Body of pancreas (tissue), 4 donors: ENCODE data around the gene ASB18.

Experiments
- POLR2A ChIP-seq, 3 donors: fragments of 450-650 bp; IDR thresholded peaks; one replicate each; pipeline ENCODE4 v1.6.1; 2016; ENCODE audit warnings: antibody characterized with exemption in 3 of 3, mild to moderate bottlenecking in 2 of 3
- TF ChIP-seq, protein P1 (sequence below), 7 experiments: fragments of 450-650 bp in 4 of 7; fragments of 200-600 bp in 3 of 7; sonication (generic) in 3 of 7; IDR thresholded peaks; one replicate each; pipeline ENCODE4 v1.5.1; 2016 to 2019; ENCODE audit warnings: antibody characterized with exemption in 7 of 7

DNA sequence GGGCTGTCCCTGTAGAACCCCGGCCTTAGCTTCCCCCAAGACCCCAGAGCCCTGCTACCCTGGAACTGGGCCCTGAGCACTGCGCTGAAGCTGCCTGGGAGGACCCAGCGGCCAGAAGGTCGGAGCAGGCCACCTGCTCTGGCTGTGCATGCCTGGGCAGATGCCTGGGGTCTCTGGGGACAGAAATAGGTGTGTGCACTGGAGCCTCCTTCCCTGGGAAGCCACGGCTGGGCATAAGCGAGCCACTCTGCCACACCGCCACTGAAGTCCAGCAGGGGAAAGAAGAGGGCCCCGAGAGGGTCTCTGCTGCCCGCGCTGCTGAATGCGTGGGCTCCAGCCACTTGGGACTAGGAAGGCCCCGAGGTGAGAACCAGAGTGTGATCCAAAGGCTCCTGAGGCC is 102.7 kb downstream of the ASB18 start:
- TF ChIP-seq, protein P1, sequence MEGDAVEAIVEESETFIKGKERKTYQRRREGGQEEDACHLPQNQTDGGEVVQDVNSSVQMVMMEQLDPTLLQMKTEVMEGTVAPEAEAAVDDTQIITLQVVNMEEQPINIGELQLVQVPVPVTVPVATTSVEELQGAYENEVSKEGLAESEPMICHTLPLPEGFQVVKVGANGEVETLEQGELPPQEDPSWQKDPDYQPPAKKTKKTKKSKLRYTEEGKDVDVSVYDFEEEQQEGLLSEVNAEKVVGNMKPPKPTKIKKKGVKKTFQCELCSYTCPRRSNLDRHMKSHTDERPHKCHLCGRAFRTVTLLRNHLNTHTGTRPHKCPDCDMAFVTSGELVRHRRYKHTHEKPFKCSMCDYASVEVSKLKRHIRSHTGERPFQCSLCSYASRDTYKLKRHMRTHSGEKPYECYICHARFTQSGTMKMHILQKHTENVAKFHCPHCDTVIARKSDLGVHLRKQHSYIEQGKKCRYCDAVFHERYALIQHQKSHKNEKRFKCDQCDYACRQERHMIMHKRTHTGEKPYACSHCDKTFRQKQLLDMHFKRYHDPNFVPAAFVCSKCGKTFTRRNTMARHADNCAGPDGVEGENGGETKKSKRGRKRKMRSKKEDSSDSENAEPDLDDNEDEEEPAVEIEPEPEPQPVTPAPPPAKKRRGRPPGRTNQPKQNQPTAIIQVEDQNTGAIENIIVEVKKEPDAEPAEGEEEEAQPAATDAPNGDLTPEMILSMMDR (IDR thresholded peaks at IDR 0.05) = no peak
- peak in 1 of 3 donors; percentile 3 for TF ChIP-seq POLR2A (IDR thresholded peaks at IDR 0.05)
